WTC11 (cell line): ENCODE measurements around the gene CHPF. TPM values are rescaled to one million over a fixed set of nuclear protein-coding genes. Genes with fewer than 3 reads are reported as not detected.

Experiments
- ATAC-seq: fragments of 200-7000 bp; cut with Tn5 transposase; 2 replicates; pipeline ENCODE4 v1.10.0; 2021; ENCODE audit warnings: mild to moderate bottlenecking, moderate library complexity
- CTCF ChIA-PET: fragments of 300-600 bp; sonication (Branson Sonifier 250); formaldehyde crosslinking; loops from one replicate; lab custom pipeline; 2021; ENCODE audit warnings: antibody characterized with exemption; lab: Charles Lee
- POLR2A ChIA-PET: fragments of 350-600 bp; sonication (Branson Sonifier 250); formaldehyde crosslinking; loops from one replicate; lab custom pipeline; 2021; ENCODE audit warnings: antibody characterized with exemption; lab: Charles Lee
- DNase-seq: peaks from one replicate; pipeline ENCODE4 v3.0.0; 2021; ENCODE audit warnings: low spot score
- H3K27ac Mint-ChIP-seq: 2 replicates; pipeline ENCODE4 v1.8.0; 2021; ENCODE audit warnings: mixed read lengths
- H3K27me3 Mint-ChIP-seq: 2 replicates; pipeline ENCODE4 v1.8.0; 2021; ENCODE audit warnings: low read depth, mild to moderate bottlenecking, moderate library complexity, mixed read lengths
- H3K36me3 Mint-ChIP-seq: 2 replicates; pipeline ENCODE4 v1.8.0; 2021; ENCODE audit warnings: mixed read lengths
- H3K4me1 Mint-ChIP-seq: 2 replicates; pipeline ENCODE4 v1.8.0; 2022; ENCODE audit warnings: mixed read lengths
- H3K4me3 Mint-ChIP-seq: 2 replicates; pipeline ENCODE4 v1.8.0; 2021; ENCODE audit warnings: mild to moderate bottlenecking, moderate library complexity, mixed read lengths
- H3K9me3 Mint-ChIP-seq: 2 replicates; pipeline ENCODE4 v1.8.0; 2021; ENCODE audit warnings: mixed read lengths
- CBFB ChIP-seq: sonication (generic); formaldehyde crosslinking; IDR thresholded peaks from 2 replicates; pipeline ENCODE4 v1.8.1; 2022; ENCODE audit warnings: mild to moderate bottlenecking, low read depth, missing genetic modification reagents
- CREM ChIP-seq: sonication (generic); formaldehyde crosslinking; IDR thresholded peaks from 2 replicates; pipeline ENCODE4 v1.8.1; 2022; ENCODE audit warnings: mild to moderate bottlenecking, missing genetic modification reagents, moderate library complexity
- ETV6 ChIP-seq: sonication (generic); formaldehyde crosslinking; IDR thresholded peaks from 2 replicates; pipeline ENCODE4 v1.8.1; 2022; ENCODE audit warnings: mild to moderate bottlenecking, missing genetic modification reagents
- FOXJ3 ChIP-seq: sonication (generic); formaldehyde crosslinking; IDR thresholded peaks from 2 replicates; pipeline ENCODE4 v1.9.0; 2021; ENCODE audit warnings: missing genetic modification reagents, mild to moderate bottlenecking, borderline replicate concordance
- IRF1 ChIP-seq: sonication (generic); formaldehyde crosslinking; IDR thresholded peaks from 2 replicates; pipeline ENCODE4 v1.8.0; 2023; ENCODE audit warnings: missing genetic modification reagents
- JUN ChIP-seq: sonication (generic); formaldehyde crosslinking; IDR thresholded peaks from 2 replicates; pipeline ENCODE4 v1.8.0; 2023; ENCODE audit warnings: mild to moderate bottlenecking, missing genetic modification reagents
- NFATC4 ChIP-seq: fragments of 250-450 bp; sonication (Bioruptor Pico); IDR thresholded peaks from 2 replicates; pipeline ENCODE4 v1.9.0; 2021; ENCODE audit warnings: mild to moderate bottlenecking
- PREB ChIP-seq: sonication (generic); formaldehyde crosslinking; IDR thresholded peaks from 2 replicates; pipeline ENCODE4 v1.8.1; 2022; ENCODE audit warnings: mild to moderate bottlenecking, missing genetic modification reagents, moderate library complexity, borderline replicate concordance
- RORB ChIP-seq: fragments of 250-450 bp; sonication (Bioruptor Pico); IDR thresholded peaks from 2 replicates; pipeline ENCODE4 v1.9.0; 2021; ENCODE audit warnings: mild to moderate bottlenecking
- TEAD1 ChIP-seq: sonication (generic); formaldehyde crosslinking; IDR thresholded peaks from 2 replicates; pipeline ENCODE4 v1.8.0; 2022; ENCODE audit warnings: mild to moderate bottlenecking, missing genetic modification reagents
- ZBTB21 ChIP-seq: sonication (generic); formaldehyde crosslinking; IDR thresholded peaks from 2 replicates; pipeline ENCODE4 v1.8.1; 2023; ENCODE audit warnings: mild to moderate bottlenecking, missing genetic modification reagents, borderline replicate concordance
- ZNF232 ChIP-seq: sonication (generic); formaldehyde crosslinking; IDR thresholded peaks from 2 replicates; pipeline ENCODE4 v1.8.0; 2022; ENCODE audit warnings: mild to moderate bottlenecking, missing genetic modification reagents
- total RNA-seq: library from RNA; stranded (reverse); gene quantifications from 3 replicates; pipeline ENCODE4 v1.2.3, GENCODE V29; 2021
- TF ChIP-seq, protein P1 (sequence below): fragments of 250-450 bp; sonication (Bioruptor Pico); IDR thresholded peaks from 2 replicates; pipeline ENCODE4 v1.9.0; 2021; ENCODE audit warnings: mild to moderate bottlenecking, borderline replicate concordance
- TF ChIP-seq, protein P2 (sequence below): fragments of 250-450 bp; sonication (Bioruptor Pico); IDR thresholded peaks from 2 replicates; pipeline ENCODE4 v1.9.0; 2021; ENCODE audit warnings: mild to moderate bottlenecking
- TF ChIP-seq, protein P3 (sequence below): fragments of 250-450 bp; sonication (Bioruptor Pico); IDR thresholded peaks from 2 replicates; pipeline ENCODE4 v1.9.0; 2021; ENCODE audit warnings: moderate library complexity, mild to moderate bottlenecking, inconsistent platforms, borderline replicate concordance

The CHPF gene
- total RNA-seq, 1 experiment from 2014 or later: 97.0 TPM

DNA sequence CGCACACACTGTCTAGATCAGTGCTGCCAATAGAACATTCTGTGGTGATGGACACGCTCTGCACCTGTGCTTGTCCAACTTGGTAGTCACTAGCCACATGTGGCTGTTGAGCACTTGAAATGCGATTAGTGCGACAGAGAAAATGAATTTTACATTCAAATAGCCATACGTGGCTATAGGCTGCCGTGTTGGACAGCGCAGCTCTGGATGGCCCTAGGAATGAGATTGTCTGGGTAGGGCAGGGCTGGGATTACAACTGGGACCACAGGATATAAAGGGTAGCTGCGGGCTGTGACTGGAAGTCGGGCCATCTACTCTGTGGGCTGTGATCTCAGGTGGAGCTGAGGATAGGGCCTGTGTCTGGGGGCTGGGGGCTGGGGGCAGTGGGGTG lies 24.1 kb downstream of the CHPF start:
- ATAC-seq (no peak), DNase-seq (no peak)
- no peaks in the 10 kb centered on the region for H3K36me3 Mint-ChIP-seq
- H3K4me3 Mint-ChIP-seq: no peak overlapping the region
- H3K27ac Mint-ChIP-seq: no peak overlapping the region
- H3K27me3 Mint-ChIP-seq: peaks cover 34% of the 10 kb centered on the region
- ChIA-PET POLR2A (interaction anchor here (1.0 to 1.3 kb wide), 3 partner anchors 10 to 43 kb away, joined by 3 to 9 read pairs (median 3); no protein-coding TSS in a partner anchor), CTCF (interaction anchor here (0.7 to 41.3 kb wide), 10 partner anchors 8 to 116 kb away, joined by 3 to 2316 read pairs (median 23); partner anchors contain the start of gene GMPPA)
- no peaks in the 10 kb centered on the region for H3K9me3 Mint-ChIP-seq
- H3K4me1 Mint-ChIP-seq: peaks cover 50% of the 10 kb centered on the region
- TF ChIP-seq RORB (CRISPR knock-in tag): no peak
- TF ChIP-seq, protein P1, sequence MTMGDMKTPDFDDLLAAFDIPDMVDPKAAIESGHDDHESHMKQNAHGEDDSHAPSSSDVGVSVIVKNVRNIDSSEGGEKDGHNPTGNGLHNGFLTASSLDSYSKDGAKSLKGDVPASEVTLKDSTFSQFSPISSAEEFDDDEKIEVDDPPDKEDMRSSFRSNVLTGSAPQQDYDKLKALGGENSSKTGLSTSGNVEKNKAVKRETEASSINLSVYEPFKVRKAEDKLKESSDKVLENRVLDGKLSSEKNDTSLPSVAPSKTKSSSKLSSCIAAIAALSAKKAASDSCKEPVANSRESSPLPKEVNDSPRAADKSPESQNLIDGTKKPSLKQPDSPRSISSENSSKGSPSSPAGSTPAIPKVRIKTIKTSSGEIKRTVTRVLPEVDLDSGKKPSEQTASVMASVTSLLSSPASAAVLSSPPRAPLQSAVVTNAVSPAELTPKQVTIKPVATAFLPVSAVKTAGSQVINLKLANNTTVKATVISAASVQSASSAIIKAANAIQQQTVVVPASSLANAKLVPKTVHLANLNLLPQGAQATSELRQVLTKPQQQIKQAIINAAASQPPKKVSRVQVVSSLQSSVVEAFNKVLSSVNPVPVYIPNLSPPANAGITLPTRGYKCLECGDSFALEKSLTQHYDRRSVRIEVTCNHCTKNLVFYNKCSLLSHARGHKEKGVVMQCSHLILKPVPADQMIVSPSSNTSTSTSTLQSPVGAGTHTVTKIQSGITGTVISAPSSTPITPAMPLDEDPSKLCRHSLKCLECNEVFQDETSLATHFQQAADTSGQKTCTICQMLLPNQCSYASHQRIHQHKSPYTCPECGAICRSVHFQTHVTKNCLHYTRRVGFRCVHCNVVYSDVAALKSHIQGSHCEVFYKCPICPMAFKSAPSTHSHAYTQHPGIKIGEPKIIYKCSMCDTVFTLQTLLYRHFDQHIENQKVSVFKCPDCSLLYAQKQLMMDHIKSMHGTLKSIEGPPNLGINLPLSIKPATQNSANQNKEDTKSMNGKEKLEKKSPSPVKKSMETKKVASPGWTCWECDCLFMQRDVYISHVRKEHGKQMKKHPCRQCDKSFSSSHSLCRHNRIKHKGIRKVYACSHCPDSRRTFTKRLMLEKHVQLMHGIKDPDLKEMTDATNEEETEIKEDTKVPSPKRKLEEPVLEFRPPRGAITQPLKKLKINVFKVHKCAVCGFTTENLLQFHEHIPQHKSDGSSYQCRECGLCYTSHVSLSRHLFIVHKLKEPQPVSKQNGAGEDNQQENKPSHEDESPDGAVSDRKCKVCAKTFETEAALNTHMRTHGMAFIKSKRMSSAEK: no peak
- TF ChIP-seq, protein P2, sequence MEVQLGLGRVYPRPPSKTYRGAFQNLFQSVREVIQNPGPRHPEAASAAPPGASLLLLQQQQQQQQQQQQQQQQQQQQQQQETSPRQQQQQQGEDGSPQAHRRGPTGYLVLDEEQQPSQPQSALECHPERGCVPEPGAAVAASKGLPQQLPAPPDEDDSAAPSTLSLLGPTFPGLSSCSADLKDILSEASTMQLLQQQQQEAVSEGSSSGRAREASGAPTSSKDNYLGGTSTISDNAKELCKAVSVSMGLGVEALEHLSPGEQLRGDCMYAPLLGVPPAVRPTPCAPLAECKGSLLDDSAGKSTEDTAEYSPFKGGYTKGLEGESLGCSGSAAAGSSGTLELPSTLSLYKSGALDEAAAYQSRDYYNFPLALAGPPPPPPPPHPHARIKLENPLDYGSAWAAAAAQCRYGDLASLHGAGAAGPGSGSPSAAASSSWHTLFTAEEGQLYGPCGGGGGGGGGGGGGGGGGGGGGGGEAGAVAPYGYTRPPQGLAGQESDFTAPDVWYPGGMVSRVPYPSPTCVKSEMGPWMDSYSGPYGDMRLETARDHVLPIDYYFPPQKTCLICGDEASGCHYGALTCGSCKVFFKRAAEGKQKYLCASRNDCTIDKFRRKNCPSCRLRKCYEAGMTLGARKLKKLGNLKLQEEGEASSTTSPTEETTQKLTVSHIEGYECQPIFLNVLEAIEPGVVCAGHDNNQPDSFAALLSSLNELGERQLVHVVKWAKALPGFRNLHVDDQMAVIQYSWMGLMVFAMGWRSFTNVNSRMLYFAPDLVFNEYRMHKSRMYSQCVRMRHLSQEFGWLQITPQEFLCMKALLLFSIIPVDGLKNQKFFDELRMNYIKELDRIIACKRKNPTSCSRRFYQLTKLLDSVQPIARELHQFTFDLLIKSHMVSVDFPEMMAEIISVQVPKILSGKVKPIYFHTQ (CRISPR knock-in tag): no peak
- TF ChIP-seq IRF1 (CRISPR knock-in tag): no peak
- TF ChIP-seq PREB (CRISPR knock-in tag): no peak
- no peak for TF ChIP-seq ZBTB21 (CRISPR knock-in tag)
- no peak for TF ChIP-seq JUN (CRISPR knock-in tag)
- no peak for TF ChIP-seq ZNF232 (CRISPR knock-in tag)
- no peak for TF ChIP-seq CREM (CRISPR knock-in tag)
- no peak for TF ChIP-seq TEAD1 (CRISPR knock-in tag)
- no peak for TF ChIP-seq FOXJ3 (CRISPR knock-in tag)
- TF ChIP-seq NFATC4 (CRISPR knock-in tag): no peak
- no peak for TF ChIP-seq ETV6
- no peak for TF ChIP-seq CBFB (CRISPR knock-in tag)

DNA sequence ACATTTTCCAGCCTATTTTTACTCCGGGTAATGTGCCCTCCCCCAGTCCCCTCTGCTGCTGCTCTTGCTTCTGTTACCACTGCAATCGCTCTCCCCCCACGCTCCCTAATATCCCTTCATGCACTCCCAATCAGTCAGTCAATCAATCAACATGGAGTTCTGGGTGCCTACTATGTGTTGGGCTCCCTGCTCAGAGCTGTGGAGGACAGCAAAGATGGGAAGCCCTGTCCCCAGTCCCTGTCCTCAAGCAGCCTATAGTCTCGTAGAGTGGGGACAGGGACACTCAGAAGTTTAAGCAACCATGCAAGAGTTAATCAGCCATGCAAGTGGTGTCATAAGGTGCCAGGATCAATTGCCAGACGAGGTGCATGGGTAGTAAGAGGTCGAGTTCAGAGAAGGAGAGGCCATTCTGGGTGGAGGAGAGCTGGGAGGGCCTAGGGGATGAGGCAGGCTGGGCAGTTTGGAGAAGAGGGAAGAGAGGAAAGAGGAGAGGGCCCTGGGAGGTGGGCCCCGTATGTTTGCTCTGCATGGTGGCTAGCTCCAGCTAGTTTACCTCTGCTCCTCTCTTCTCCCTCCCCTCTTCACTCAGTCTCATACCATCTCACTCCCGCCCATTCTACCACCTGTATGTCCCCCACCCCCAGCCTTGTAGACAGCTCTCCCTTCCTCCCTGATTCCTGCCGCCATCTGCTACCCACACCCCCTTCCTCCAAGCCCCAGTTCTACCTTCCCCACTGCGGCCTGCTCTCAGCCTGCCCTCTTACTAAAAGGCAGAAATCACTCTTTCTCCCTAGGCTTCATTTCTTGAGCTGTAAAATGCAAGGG lies 25.4 kb downstream of the CHPF start:
- no peak for ATAC-seq
- no peaks in the 10 kb centered on the region for H3K36me3 Mint-ChIP-seq
- TF ChIP-seq, protein P3, sequence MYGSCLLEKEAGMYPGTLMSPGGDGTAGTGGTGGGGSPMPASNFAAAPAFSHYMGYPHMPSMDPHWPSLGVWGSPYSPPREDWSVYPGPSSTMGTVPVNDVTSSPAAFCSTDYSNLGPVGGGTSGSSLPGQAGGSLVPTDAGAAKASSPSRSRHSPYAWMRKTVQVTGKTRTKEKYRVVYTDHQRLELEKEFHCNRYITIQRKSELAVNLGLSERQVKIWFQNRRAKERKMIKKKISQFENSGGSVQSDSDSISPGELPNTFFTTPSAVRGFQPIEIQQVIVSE (CRISPR knock-in tag): no peak
- TF ChIP-seq, all 79 proteins: peak for 0
- Mint-ChIP-seq H3K27ac (no peak overlapping the region), H3K9me3 (no peaks in the 10 kb centered on the region), H3K27me3 (peaks cover 48% of the 10 kb centered on the region), H3K4me3 (no peak overlapping the region), H3K4me1 (peaks cover 49% of the 10 kb centered on the region)
- no peak for DNase-seq
- POLR2A ChIA-PET: no interaction called here
- CTCF ChIA-PET: interaction anchor here (0.8 to 41.3 kb wide), 9 partner anchors 10 to 115 kb away, joined by 3 to 2316 read pairs (median 13); partner anchors contain the start of genes DES and GMPPA
